ENCODE data around the gene XPOT. TPM values are rescaled to one million over a fixed set of nuclear protein-coding genes. Genes with fewer than 3 reads are reported as not detected.

XPOT gene
- total RNA-seq, 1 donor from 2014 or later: 69.1 TPM

Other genes with a start within 250 kb of the XPOT start
- gene KICS2, start 182.1 kb upstream of the XPOT start, total RNA-seq (ENCODE audit: insufficient read depth, low replicate concordance): 13.5 TPM
- 5.1 TPM for gene C12orf56, start 13.6 kb upstream of the XPOT start, total RNA-seq (ENCODE audit: insufficient read depth, low replicate concordance)
- gene TBK1, start 47.7 kb downstream of the XPOT start, total RNA-seq (ENCODE audit: insufficient read depth, low replicate concordance): 61.4 TPM
- gene RASSF3, start 206.1 kb downstream of the XPOT start, total RNA-seq (ENCODE audit: insufficient read depth, low replicate concordance): 127 TPM

All from umbilical cord (tissue), 1 donor.